WERI-Rb-1 (cell line): ENCODE results near the gene RTTN.

Source experiments
- DNase-seq: peaks from one replicate; pipeline ENCODE4 v3.0.0-alpha.2; 2020
- H3K27ac ChIP-seq: fragments of 250-450 bp; sonication (Bioruptor Pico); 2 replicates; pipeline ENCODE4 v1.5.1; 2020; ENCODE audit warnings: mild to moderate bottlenecking, moderate library complexity
- H3K27me3 ChIP-seq: fragments of 250-450 bp; sonication (Bioruptor Pico); 2 replicates; pipeline ENCODE4 v1.5.1; 2021; ENCODE audit warnings: mild to moderate bottlenecking, low read depth, moderate library complexity; ENCODE audit not compliant: insufficient read depth, severe bottlenecking
- H3K36me3 ChIP-seq: fragments of 250-450 bp; sonication (Bioruptor Pico); 2 replicates; pipeline ENCODE4 v1.5.1; 2020; ENCODE audit warnings: mild to moderate bottlenecking, moderate library complexity
- H3K4me3 ChIP-seq: 2 replicates; pipeline ENCODE4 v1.5.1; 2011; ENCODE audit warnings: low read depth, mild to moderate bottlenecking, control low read depth, low read length
- H3K9me3 ChIP-seq: fragments of 250-450 bp; sonication (Bioruptor Pico); 2 replicates; pipeline ENCODE4 v1.5.1; 2021; ENCODE audit warnings: mild to moderate bottlenecking, moderate library complexity; ENCODE audit not compliant: severe bottlenecking
- CTCF ChIP-seq: IDR thresholded peaks from 2 replicates; pipeline ENCODE4 v1.5.1; 2011; ENCODE audit warnings: low read depth, mild to moderate bottlenecking, control low read depth, inconsistent platforms, low read length

RTTN gene

GRCh38 chr18:70158992-70159717, 46.3 kb downstream of the RTTN start:
- DNase-seq = no peak
- no peak for TF ChIP-seq CTCF
- H3K27me3 ChIP-seq = no peaks in the 10 kb centered on the region
- no peak overlapping the region for H3K4me3 ChIP-seq
- no peak overlapping the region for H3K27ac ChIP-seq
- H3K9me3 ChIP-seq = no peaks in the 10 kb centered on the region
- no peaks in the 10 kb centered on the region; the same call in none of the 2 replicates for H3K36me3 ChIP-seq

- H3K27ac ChIP-seq = no peak overlapping the region
- no peak for TF ChIP-seq CTCF
- no peaks in the 10 kb centered on the region for H3K27me3 ChIP-seq
- H3K9me3 ChIP-seq = no peaks in the 10 kb centered on the region
- no peaks in the 10 kb centered on the region; the same call in 1 of the 2 replicates for H3K36me3 ChIP-seq
- H3K4me3 ChIP-seq = no peak overlapping the region
- no peak for DNase-seq
Measured at GRCh38 chr18:70156886-70157285, 48.6 kb downstream of the RTTN start.

DNA sequence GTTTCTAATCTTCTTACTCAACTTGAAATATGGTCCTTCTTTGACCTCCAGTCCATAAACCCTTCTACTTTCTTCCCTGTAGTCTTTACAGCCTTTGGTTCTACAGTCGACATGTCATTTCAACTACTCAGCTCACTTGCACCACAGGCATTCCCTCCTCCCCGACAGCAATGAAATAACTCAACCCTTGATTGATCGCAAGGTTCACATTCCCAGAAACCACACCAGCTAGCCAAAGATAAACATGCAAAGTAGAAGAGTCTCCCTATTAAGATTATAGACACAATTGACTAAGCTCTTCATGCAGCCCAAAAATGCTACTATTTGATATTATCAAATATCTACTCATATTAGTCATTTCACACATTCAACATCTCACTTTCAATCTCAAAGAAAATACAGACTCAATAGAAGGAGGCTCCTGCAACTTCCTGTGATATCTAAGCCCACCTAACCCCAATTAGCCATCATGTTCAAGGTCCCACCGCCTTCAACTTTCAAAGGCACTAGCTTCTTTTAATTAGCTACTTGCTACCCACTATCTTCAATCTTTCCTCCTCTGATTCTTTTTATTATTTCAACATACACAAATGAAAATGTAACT, 50.8 kb downstream of the RTTN start:
- DNase-seq = no peak
- Histone ChIP-seq H3K36me3 (no peaks in the 10 kb centered on the region; the same call in 1 of the 2 replicates), H3K4me3 (no peak overlapping the region), H3K9me3 (no peaks in the 10 kb centered on the region), H3K27ac (no peak overlapping the region), H3K27me3 (no peaks in the 10 kb centered on the region)
- no peak for TF ChIP-seq CTCF

GRCh38 chr18:70151614-70152013, 53.9 kb downstream of the RTTN start:
- DNase-seq = no peak
- Histone ChIP-seq H3K27ac (no peak overlapping the region), H3K4me3 (no peak overlapping the region), H3K27me3 (no peaks in the 10 kb centered on the region), H3K9me3 (no peaks in the 10 kb centered on the region), H3K36me3 (peaks cover 3% of the 10 kb centered on the region; the same call in 1 of the 2 replicates)
- no peak for TF ChIP-seq CTCF

GRCh38 chr18:70149616-70150301, 55.7 kb downstream of the RTTN start:
- peaks cover 3% of the 10 kb centered on the region; the same call in 1 of the 2 replicates for H3K36me3 ChIP-seq

More at GRCh38 chr18:70149616-70150301, 55.7 kb downstream of the RTTN start:
- no peak for TF ChIP-seq CTCF
- no peak for DNase-seq
- Histone ChIP-seq H3K27ac (no peak overlapping the region), H3K9me3 (no peaks in the 10 kb centered on the region), H3K4me3 (no peak overlapping the region), H3K27me3 (no peaks in the 10 kb centered on the region)
